Right kidney (tissue), 9 donors: ENCODE data around the gene DNAJC2.
A peak's percentile ranks its signal among the peaks of the same experiment; 100 is the strongest.

Source experiments
- DNase-seq: peaks from one replicate; pipeline ENCODE4 v3.0.0-alpha.2; 2016
- long read RNA-seq, 8 donors: transcript quantifications; one replicate each; lab custom pipeline, GENCODE V29; 2026

Gene DNAJC2
- long read RNA-seq, donor 1, transcript DNAJC2-203 (17 exons, 2,167 nt) = major isoform, 5 of 210 reads
- long read RNA-seq, donor 1, partial matches to known transcripts = 197 of 210 reads
- long read RNA-seq, donor 1, other reads (novel, unspliced or antisense) = 7 of 210 reads
- long read RNA-seq, donor 2, partial matches to known transcripts = 0 of 3 reads
- long read RNA-seq, donor 2, other reads (novel, unspliced or antisense) = 0 of 3 reads
- long read RNA-seq, donor 3, partial matches to known transcripts = 0 of 1 reads
- long read RNA-seq, donor 3, other reads (novel, unspliced or antisense) = 0 of 1 reads
- long read RNA-seq, donor 4, partial matches to known transcripts = 291 of 320 reads
- long read RNA-seq, donor 4, other reads (novel, unspliced or antisense) = 25 of 320 reads
- long read RNA-seq, donor 5, partial matches to known transcripts = 0 of 4 reads
- long read RNA-seq, donor 5, other reads (novel, unspliced or antisense) = 0 of 4 reads
- long read RNA-seq, donor 6, partial matches to known transcripts = 0 of 3 reads
- long read RNA-seq, donor 6, other reads (novel, unspliced or antisense) = 0 of 3 reads
- long read RNA-seq, donor 7, transcript DNAJC2-203 (17 exons, 2,167 nt) = major isoform, 5 of 299 reads
- long read RNA-seq, donor 7, partial matches to known transcripts = 289 of 299 reads
- long read RNA-seq, donor 7, other reads (novel, unspliced or antisense) = 0 of 299 reads
- long read RNA-seq, donor 8, partial matches to known transcripts = 0 of 1 reads
- long read RNA-seq, donor 8, other reads (novel, unspliced or antisense) = 0 of 1 reads

- peak; percentile 88 for DNase-seq
These were observed at the start of gene DNAJC2 for GRCh38 chr7:103344453-103345149. Gene DNAJC2, minus strand, starts transcription at chr7:103344767. Its CDS starts 145 bp downstream, at chr7:103344622.

GRCh38 chr7:103391976-103392375 is 47.4 kb upstream of the DNAJC2 start:
- DNase-seq = no peak

GRCh38 chr7:103391150-103391549 is 46.6 kb upstream of the DNAJC2 start:
- DNase-seq = no peak

GRCh38 chr7:103389263-103389662 is 44.7 kb upstream of the DNAJC2 start:
- no peak for DNase-seq

- no peak for DNase-seq
These were observed 44.0 kb upstream of the DNAJC2 start for GRCh38 chr7:103388469-103389140.

GRCh38 chr7:103387242-103387641 is 42.7 kb upstream of the DNAJC2 start:
- DNase-seq = no peak

GRCh38 chr7:103382032-103382402 is 37.5 kb upstream of the DNAJC2 start:
- DNase-seq = no peak

GRCh38 chr7:103381280-103382031 is 36.9 kb upstream of the DNAJC2 start:
- DNase-seq = no peak

GRCh38 chr7:103380395-103381191 is 36.0 kb upstream of the DNAJC2 start:
- DNase-seq = no peak

GRCh38 chr7:103379270-103379975 is 34.9 kb upstream of the DNAJC2 start:
- no peak for DNase-seq

GRCh38 chr7:103373866-103374643 is 29.5 kb upstream of the DNAJC2 start:
- DNase-seq = no peak

GRCh38 chr7:103369432-103369831 is 24.9 kb upstream of the DNAJC2 start:
- no peak for DNase-seq

GRCh38 chr7:103349805-103350204 is 5.2 kb upstream of the DNAJC2 start:
- no peak for DNase-seq

GRCh38 chr7:103348959-103349358 is 4.4 kb upstream of the DNAJC2 start:
- no peak for DNase-seq

GRCh38 chr7:103348452-103348851 is 3.9 kb upstream of the DNAJC2 start:
- no peak for DNase-seq

GRCh38 chr7:103347507-103348267 is 3.1 kb upstream of the DNAJC2 start, which contains the start of gene PSMC2:
Gene PSMC2, plus strand, starts transcription at chr7:103347643. Its CDS starts 69 bp downstream, at chr7:103347712.
- DNase-seq = peak; percentile 90

- no peak for DNase-seq
These were observed 1.8 kb upstream of the DNAJC2 start for GRCh38 chr7:103346396-103346795.

- DNase-seq = no peak
These were observed 662 bp downstream of the DNAJC2 start for GRCh38 chr7:103343758-103344452.
